Embryonic facial prominence (tissue), 1 donor: ENCODE data around the gene CARD14.
"Not testable (repeated sequence)": the region's sequence is repeated elsewhere in the genome, so short reads cannot be mapped to it uniquely, and the experiment has no call there.

Experiments used
- DNase-seq: peaks from one replicate; pipeline ENCODE4 v3.0.0-alpha.2; 2016; ENCODE audit errors: extremely low spot score

The CARD14 gene

GRCh38 chr17:80248894-80249710, 79.3 kb downstream of the CARD14 start:
- no peak for DNase-seq

GRCh38 chr17:80251966-80252365, 82.1 kb downstream of the CARD14 start:
- no peak for DNase-seq

DNA sequence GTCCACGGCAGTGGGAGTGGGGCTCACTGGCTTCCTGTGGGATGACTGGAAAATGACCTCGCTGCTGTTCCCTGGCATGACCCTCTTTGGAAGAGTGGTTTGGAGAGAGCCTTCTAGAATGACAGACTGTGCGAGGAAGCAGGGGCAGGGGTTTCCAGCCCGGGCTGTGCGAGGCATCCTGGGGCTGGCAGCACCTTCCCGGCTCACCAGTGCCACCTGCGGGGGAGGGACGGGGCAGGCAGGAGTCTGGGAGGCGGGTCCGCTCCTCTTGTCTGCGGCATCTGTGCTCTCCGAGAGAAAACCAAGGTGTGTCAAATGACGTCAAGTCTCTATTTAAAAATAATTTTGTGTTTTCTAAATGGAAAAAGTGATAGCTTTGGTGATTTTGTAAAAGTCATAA, 83.0 kb downstream of the CARD14 start:
- peak; percentile 21 for DNase-seq

GRCh38 chr17:80253631-80254395, 84.0 kb downstream of the CARD14 start:
- no peak for DNase-seq

DNA sequence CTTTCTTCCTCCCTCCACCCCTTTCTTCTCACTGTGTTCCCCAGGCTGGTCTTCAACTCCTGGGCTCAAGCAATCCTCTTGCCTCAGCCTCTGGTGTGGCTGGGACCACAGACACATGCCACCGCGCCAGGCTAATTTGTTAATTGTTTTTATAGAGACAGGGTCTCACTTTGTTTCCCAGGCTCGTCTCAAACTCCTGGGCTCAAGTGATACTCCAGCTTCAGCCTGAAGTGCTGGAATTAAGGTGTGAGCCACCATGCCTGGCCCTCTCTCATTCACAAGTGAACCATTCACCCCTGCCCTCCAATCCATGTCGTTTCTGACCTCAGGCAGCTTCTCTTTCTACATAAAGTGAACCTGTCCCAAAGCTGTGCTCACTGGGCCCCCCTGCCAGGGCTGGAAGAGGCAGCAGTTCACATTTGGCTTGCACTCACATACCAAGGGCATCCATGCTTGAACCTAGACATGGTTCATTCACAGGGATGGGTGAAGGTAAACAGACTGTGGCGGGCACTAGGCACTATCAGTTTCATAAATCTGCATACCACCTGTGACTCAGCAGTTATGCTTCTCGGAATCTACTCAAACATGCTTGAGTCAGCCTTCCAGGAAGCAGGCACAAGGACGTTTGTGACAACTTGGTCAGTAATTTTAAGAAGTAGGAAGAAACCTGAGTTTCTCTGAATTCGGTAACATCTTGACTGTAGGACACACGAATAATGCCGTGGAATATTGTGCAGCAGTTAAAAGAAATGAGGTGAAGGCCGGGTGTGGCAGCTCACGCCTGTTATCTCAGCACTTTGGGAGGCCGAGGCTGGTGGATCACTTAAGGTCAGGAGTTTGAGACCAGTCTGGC, 84.8 kb downstream of the CARD14 start:
- no peak for DNase-seq

GRCh38 chr17:80256034-80256350, 86.2 kb downstream of the CARD14 start:
- no peak for DNase-seq

- no peak for DNase-seq
Observed at GRCh38 chr17:80257716-80258213, 87.9 kb downstream of the CARD14 start.

GRCh38 chr17:80258296-80258695, 88.5 kb downstream of the CARD14 start:
- DNase-seq, result not testable (repeated sequence)
